Central memory CD4-positive, alpha-beta T cell (primary cell): ENCODE data around the gene TRMT1L.
A peak's percentile ranks its signal among the peaks of the same experiment; 100 is the strongest.
"Not testable (repeated sequence)": the region's sequence is repeated elsewhere in the genome, so short reads cannot be mapped to it uniquely, and the experiment has no call there.

ENCODE experiments used
- DNase-seq: peaks from one replicate; pipeline ENCODE4 v3.0.0; 2022
- total RNA-seq, 3 experiments: gene quantifications; one replicate each; lab custom pipeline; 2026; lab: John Stamatoyannopoulos, UW

Gene TRMT1L
- 29.7 to 65.1 (median 34.5) reads per million in 3 experiments for total RNA-seq

GRCh38 chr1:185156854-185157598, at the start of gene TRMT1L, which contains the start of gene SWT1:
TRMT1L (minus strand) TSS chr1:185156953; CDS start chr1:185156712, 241 bp downstream.
SWT1 (plus strand) TSS chr1:185157167; CDS start chr1:185160842, 3,675 bp downstream.
- peak; percentile 97 for DNase-seq

- no peak for DNase-seq
Observed at GRCh38 chr1:185200889-185201288, 44.1 kb upstream of the TRMT1L start.

- DNase-seq: not testable (repeated sequence)
Observed at GRCh38 chr1:185198712-185199111, 42.0 kb upstream of the TRMT1L start.

GRCh38 chr1:185193756-185194155, 37.0 kb upstream of the TRMT1L start:
- DNase-seq: no peak

- peak; percentile 40 for DNase-seq
Observed at GRCh38 chr1:185170291-185170848, 13.6 kb upstream of the TRMT1L start.

- DNase-seq: no peak
Observed at GRCh38 chr1:185166106-185166505, 9.4 kb upstream of the TRMT1L start.

- DNase-seq: no peak
Observed at GRCh38 chr1:185162491-185162890, 5.7 kb upstream of the TRMT1L start.

- DNase-seq: no peak
Observed at GRCh38 chr1:185159966-185160365, 3.2 kb upstream of the TRMT1L start.

- no peak for DNase-seq
Observed at GRCh38 chr1:185158800-185159199, 2.0 kb upstream of the TRMT1L start.

GRCh38 chr1:185157599-185158412, 1.1 kb upstream of the TRMT1L start:
- DNase-seq: no peak

GRCh38 chr1:185156288-185156853, 382 bp downstream of the TRMT1L start:
- DNase-seq: no peak

- DNase-seq: peak; percentile 46
Observed at GRCh38 chr1:185155600-185156287, 1.0 kb downstream of the TRMT1L start.

GRCh38 chr1:185154912-185155513, 1.7 kb downstream of the TRMT1L start:
- DNase-seq: no peak

- no peak for DNase-seq
Observed at GRCh38 chr1:185152187-185152767, 4.5 kb downstream of the TRMT1L start.

- DNase-seq: no peak
Observed at GRCh38 chr1:185151215-185151614, 5.5 kb downstream of the TRMT1L start.

GRCh38 chr1:185144233-185144632, 12.5 kb downstream of the TRMT1L start:
- DNase-seq: no peak

GRCh38 chr1:185139246-185139645, 17.5 kb downstream of the TRMT1L start:
- no peak for DNase-seq

- DNase-seq: no peak
Observed at GRCh38 chr1:185137896-185138545, 18.7 kb downstream of the TRMT1L start.

GRCh38 chr1:185132534-185132933, 24.2 kb downstream of the TRMT1L start:
- DNase-seq: no peak

- DNase-seq: no peak
Observed at GRCh38 chr1:185129708-185130107, 27.0 kb downstream of the TRMT1L start.

GRCh38 chr1:185112356-185112755, 44.4 kb downstream of the TRMT1L start:
- DNase-seq: no peak
